ENCODE measurements around the gene LRP8. TPM values are rescaled to one million over a fixed set of nuclear protein-coding genes. Genes with fewer than 3 reads are reported as not detected.

Gene LRP8
- polyA plus RNA-seq, 1 of the 3 experiments (the other 2 are of a cell fraction) = 19.9 TPM

DNA sequence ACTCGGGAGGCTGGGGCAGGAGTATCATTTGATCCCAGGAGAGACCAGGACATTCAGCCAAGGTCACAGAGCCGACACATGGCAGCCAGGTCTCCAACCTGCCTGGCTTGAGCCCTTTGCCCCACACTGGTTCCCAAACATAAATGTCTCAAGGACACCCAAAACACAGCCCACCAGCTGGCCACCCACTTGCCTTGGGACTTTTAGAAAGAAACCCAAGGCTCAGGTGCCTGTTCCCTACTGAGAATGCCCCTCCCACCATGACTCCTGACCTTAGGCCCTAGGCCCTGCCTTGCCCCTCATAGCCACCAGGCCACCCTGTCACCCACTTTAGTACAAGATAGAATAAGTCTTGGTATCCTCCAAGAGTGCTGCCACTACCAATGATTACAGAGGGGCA, 41.9 kb upstream of the LRP8 start:
- H4K20me1 ChIP-seq (ENCODE audit: insufficient read depth) = no peaks in the 10 kb centered on the region
- no peak overlapping the region for H2AFZ ChIP-seq (ENCODE audit: low read depth)
- CTCF ChIA-PET = interaction anchor here (1.2 to 3.7 kb wide), 3 partner anchors 20 to 92 kb away, joined by 3 to 15 read pairs (median 11); no protein-coding TSS in a partner anchor
- H3K27me3 ChIP-seq (ENCODE audit: insufficient read depth) = no peaks in the 10 kb centered on the region
- H3K9ac ChIP-seq = no peak overlapping the region
- no peak overlapping the region for H3K27ac ChIP-seq (ENCODE audit: low read depth in 2 of 2, low read length in 1 of 2)
- H3K4me3 ChIP-seq (ENCODE audit: low read depth in 2 of 2, low read length in 1 of 2) = no peak overlapping the region
- no peaks in the 10 kb centered on the region for H3F3A ChIP-seq (replicated peaks; ENCODE audit: insufficient read depth)
- peaks cover 0 to 37% of the 10 kb centered on the region in 2 experiments; a peak in 1 of 4 replicates for H3K4me1 ChIP-seq (ENCODE audit: control insufficient read depth in 1 of 2, insufficient read depth in 2 of 2, low read depth in 1 of 2, low read length in 1 of 2)
- POLR2A ChIA-PET = no interaction called here
- no peaks in the 10 kb centered on the region for H3K79me2 ChIP-seq (ENCODE audit: insufficient read depth)
- H3K36me3 ChIP-seq (replicated peaks in 1 of 2; ENCODE audit: control insufficient read depth in 1 of 2, insufficient read depth in 2 of 2, low read length in 1 of 2) = no peaks in the 10 kb centered on the region
- no peak overlapping the region for H3K4me2 ChIP-seq
- WGBS (ENCODE audit: low lambda C conversion rate) = 63% methylated on average over 1 of the region's 2 CpGs
- no peaks in the 10 kb centered on the region for H3K9me3 ChIP-seq
- TF ChIP-seq ZBTB33 (IDR thresholded peaks at IDR 0.05; ENCODE audit: borderline replicate concordance, low read depth) (no peak), REST (IDR thresholded peaks at IDR 0.05; ENCODE audit: low read depth, low read length) (no peak), EP300 (IDR thresholded peaks at IDR 0.05; ENCODE audit: borderline replicate concordance in 1 of 2, low read depth in 1 of 2, low read length in 1 of 2) (no peak), YY1 (IDR thresholded peaks at IDR 0.05; ENCODE audit: low read depth) (no peak), GABPA (IDR thresholded peaks at IDR 0.05; ENCODE audit: low read depth) (no peak), SIN3A (IDR thresholded peaks at IDR 0.05; ENCODE audit: borderline replicate concordance, low read depth, low read length) (no peak), USF2 (IDR thresholded peaks at IDR 0.05; ENCODE audit: borderline replicate concordance, low read depth, low read length) (no peak), MXI1 (IDR thresholded peaks at IDR 0.05; ENCODE audit: low read depth, low read length) (no peak), CHD2 (IDR thresholded peaks at IDR 0.05; ENCODE audit: low read length, partially characterized antibody) (no peak), TAF1 (IDR thresholded peaks at IDR 0.05; ENCODE audit: borderline replicate concordance, low read depth, low read length) (no peak), NRF1 (IDR thresholded peaks at IDR 0.05; ENCODE audit: low read depth, low read length) (no peak), FOSL2 (IDR thresholded peaks at IDR 0.05; ENCODE audit: borderline replicate concordance, low read depth) (no peak), JUND (IDR thresholded peaks at IDR 0.05) (no peak), RFX5 (IDR thresholded peaks at IDR 0.05; ENCODE audit: low read length) (no peak), GATA2 (CRISPR knock-in tag; IDR thresholded peaks at IDR 0.05) (no peak), RCOR1 (IDR thresholded peaks at IDR 0.05; ENCODE audit: low read length) (no peak)
- TF ChIP-seq, protein P1, sequence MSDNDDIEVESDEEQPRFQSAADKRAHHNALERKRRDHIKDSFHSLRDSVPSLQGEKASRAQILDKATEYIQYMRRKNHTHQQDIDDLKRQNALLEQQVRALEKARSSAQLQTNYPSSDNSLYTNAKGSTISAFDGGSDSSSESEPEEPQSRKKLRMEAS (IDR thresholded peaks at IDR 0.05; ENCODE audit: low read depth) = no peak
- H3K9me2 ChIP-seq = no peaks in the 10 kb centered on the region
- no peak for DNase-seq

Data from SK-N-SH (cell line).